ENCODE measurements around the gene KRTAP16-1.

DNA sequence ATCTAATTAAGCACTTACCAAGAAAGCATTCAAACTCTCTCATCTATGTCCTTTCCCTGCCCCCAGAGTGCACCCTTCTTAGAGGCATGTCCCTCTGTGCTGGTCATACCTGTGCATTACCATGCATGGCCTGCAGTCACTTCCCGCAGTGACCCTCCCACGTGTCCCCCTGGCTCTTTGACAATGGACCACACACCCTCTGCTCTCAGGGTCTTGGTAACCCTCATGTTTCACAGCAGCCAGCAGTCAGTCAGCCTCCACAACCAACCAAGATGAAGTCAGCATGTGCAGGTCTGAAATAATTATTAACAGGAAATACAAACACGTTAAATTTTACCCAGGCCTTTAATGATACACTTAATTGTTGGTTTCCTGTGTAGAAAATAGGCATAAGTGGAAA lies 31.4 kb upstream of the KRTAP16-1 start:
- TF ChIP-seq, protein P1, sequence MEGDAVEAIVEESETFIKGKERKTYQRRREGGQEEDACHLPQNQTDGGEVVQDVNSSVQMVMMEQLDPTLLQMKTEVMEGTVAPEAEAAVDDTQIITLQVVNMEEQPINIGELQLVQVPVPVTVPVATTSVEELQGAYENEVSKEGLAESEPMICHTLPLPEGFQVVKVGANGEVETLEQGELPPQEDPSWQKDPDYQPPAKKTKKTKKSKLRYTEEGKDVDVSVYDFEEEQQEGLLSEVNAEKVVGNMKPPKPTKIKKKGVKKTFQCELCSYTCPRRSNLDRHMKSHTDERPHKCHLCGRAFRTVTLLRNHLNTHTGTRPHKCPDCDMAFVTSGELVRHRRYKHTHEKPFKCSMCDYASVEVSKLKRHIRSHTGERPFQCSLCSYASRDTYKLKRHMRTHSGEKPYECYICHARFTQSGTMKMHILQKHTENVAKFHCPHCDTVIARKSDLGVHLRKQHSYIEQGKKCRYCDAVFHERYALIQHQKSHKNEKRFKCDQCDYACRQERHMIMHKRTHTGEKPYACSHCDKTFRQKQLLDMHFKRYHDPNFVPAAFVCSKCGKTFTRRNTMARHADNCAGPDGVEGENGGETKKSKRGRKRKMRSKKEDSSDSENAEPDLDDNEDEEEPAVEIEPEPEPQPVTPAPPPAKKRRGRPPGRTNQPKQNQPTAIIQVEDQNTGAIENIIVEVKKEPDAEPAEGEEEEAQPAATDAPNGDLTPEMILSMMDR (IDR thresholded peaks at IDR 0.05; ENCODE audit: insufficient read depth, low read length, poor library complexity, severe bottlenecking), result no peak
- no peak for TF ChIP-seq EZH2phosphoT487 (conservative IDR thresholded peaks at IDR 0.05; ENCODE audit: low read length)
